Cerebellar nuclear complex (tissue), 1 donor: ENCODE results near the gene SRF.

Experiments used
- DNase-seq, 2 experiments: peaks; one replicate each; lab custom pipeline; 2025; lab: John Stamatoyannopoulos, UW

SRF gene

DNA sequence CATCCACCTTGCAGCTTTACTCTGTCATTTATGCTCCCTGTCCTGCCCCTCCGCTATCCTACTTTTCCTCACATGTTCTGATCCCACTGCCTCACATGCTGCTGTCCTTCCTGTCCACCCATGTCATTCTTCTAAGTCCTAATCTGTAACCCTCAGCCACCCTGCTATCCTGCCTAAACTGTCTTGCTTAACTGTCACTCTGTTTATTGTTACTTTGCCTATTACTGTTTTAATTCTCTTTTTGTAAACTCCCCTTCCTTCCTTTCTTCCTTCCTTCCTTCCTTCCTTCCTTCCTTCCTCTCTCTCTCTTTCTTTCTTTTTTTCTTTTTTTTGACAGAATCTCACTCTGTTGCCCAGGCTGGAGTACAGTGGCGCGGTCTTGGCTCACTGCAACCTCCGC, 12.4 kb downstream of the SRF start:
- no peak for DNase-seq

DNA sequence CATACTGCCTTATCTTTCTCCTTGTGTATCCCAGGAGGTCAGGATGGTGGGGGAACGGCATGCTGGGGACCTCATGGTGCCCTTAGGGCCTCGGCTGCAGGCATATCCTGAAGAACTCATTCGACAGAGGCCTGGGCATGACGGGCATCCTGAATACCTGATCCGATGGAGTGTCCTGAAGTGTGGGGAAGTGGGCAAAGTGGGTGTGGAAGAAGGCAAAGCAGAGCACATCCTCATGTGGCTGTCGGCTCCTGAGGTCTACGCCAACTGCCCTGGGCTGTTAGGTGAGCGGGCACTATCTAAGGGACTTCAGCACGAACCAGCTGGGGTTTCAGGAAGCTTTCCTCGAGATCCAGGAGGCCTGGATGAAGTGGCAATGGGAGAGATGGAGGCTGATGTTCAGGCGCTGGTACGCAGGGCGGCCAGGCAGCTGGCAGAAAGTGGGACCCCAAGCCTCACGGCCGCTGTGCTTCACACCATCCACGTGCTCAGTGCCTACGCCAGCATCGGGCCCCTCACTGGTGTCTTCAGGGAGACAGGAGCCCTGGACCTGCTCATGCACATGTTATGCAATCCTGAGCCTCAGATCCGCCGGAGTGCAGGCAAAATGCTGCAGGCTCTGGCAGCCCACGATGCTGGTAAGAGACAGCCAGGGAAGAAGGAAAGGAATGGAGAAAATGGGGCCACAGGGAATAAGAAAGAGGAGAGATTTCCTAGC, 13.4 kb downstream of the SRF start:
- DNase-seq = no peak

DNA sequence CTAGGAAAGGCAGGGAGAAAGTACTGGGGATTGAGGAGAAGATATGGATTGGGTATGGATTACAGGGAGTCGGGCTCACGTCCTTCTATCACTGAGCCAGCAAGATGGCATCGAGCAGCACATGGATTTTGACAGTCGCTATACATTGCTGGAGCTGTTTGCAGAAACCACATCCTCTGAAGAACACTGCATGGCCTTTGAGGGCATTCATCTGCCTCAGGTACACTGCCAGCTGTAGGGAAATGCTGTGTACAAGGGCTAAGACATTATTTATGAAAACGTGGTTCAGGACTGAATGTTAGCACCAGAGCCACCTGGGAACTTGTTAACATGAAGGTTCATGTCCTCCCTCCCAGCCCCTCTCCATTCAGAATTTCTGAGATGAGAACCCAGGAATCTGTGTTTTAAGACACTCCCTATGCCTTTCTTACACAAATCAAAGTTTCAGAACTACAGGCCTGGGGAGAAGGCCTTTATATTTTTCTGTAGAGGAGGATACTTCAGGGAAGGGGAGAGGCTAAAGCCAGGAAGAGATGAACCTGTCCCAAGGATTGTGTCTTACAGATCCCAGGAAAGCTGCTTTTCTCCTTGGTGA, 14.4 kb downstream of the SRF start:
- no peak for DNase-seq

- no peak for DNase-seq
Measured at GRCh38 chr6:43186019-43186418, 14.9 kb downstream of the SRF start.

DNA sequence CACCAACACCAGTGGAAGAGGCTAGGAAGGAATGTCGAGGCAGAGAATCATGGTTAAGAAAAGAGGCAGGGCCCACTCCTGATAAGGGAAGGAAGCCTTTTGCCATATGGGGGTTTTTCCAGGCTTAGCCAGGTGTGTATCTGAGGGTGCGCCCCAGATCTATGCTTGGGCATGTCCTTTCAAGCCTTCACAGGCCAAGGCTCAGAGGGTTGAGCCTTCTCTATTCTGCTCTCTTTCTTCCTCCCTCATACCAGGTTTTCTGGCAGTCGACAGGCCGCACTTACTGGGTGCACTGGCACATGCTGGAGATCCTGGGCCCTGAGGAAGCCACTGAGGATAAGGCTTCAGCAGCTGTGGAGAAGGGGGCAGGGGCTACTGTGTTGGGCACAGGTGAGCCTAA, 15.6 kb downstream of the SRF start:
- no peak for DNase-seq

DNA sequence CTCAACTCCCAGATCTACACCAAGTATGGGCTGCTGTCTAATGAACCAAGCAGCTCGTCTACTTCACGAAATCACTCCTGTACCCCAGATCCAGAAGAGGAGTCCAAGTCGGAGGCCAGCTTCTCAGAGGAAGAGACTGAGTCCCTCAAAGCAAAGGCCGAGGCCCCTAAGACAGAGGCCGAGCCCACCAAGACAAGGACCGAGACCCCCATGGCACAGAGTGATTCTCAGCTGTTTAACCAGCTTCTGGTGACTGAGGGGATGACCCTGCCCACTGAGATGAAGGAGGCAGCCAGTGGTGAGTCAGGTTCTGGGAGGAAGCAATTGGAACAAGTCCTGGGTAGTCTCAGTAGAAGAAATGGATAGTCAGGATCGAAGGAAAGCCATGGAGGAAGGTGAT, 16.8 kb downstream of the SRF start:
- DNase-seq = no peak

DNA sequence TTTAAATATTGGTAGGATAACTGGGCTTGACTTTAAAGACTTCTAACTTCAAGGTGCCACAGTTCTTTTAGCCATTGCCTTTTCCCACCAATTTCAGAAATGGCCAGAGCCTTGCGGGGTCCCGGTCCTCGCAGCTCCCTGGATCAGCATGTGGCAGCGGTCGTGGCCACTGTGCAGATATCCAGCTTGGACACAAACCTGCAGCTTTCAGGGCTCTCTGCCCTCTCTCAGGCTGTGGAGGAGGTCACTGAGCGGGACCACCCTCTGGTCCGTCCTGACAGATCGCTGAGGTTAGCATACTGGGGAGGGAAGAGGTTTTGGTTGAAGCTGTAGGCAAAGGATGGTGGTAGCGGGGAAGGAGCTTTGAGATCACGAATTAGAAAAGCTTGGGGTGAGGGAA, 17.4 kb downstream of the SRF start:
- DNase-seq = no peak

DNA sequence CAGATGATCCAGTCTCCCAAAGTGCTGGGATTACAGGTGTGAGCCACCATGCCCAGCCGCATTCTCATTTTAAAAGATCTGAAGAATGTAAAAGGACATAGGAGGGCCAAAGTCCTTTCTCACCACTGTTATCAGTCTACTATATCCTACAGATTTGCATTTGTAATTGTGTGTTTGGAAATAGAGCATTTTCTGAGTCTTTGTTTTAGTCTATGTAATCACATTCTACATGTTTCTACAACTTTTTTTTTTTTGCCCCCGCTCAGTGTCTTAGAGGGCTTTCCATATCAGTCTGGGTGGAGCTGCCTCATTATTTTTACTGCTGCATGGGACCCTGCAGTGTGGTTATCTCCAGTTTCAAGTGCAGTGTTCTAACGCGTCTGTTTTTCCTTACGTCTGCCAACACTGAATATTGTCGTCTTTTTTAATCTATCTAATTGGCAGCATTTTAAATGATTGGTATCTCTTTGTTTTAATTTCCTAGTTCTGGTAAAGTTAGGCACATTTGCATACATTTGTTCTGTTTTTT, 18.8 kb downstream of the SRF start:
- DNase-seq = no peak

DNA sequence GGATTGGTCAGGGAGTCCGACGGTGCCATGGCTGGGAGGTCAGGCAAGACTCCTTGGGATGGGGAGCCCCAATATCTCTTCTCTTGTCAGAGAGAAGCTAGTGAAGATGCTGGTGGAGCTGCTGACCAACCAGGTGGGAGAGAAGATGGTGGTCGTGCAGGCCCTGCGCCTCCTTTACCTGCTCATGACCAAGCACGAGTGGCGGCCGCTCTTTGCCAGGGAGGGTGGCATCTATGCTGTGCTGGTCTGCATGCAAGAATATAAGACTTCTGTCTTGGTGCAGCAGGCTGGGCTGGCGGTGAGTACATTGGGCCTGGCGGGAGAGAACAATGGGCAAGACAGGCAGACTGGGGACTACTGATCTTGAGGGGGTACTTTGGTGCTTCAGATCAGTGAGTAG, 21.8 kb downstream of the SRF start:
- no peak for DNase-seq

GRCh38 chr6:43193929-43194328, 22.9 kb downstream of the SRF start:
- DNase-seq = no peak

- no peak for DNase-seq
Measured at GRCh38 chr6:43196337-43196736, 25.3 kb downstream of the SRF start.

GRCh38 chr6:43199912-43200311, 28.8 kb downstream of the SRF start:
- no peak for DNase-seq

DNA sequence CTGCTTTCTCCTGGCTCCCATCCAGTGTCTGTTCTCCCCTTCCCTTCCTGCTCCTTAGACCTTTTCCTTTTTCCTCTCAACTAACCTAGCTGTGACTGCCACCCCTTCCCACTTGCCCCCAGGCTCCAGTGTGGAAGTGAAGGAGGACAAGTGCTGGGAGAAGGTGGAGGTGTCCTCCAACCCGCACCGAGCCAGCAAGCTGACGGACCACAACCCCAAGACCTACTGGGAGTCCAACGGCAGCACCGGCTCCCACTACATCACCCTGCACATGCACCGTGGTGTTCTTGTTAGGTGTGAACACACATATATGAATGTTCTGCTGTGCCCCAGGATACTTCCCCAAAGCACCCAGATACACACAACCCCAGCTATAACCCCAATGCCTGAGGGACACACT, 29.5 kb downstream of the SRF start:
- no peak for DNase-seq

GRCh38 chr6:43202451-43202850, 31.4 kb downstream of the SRF start:
- no peak for DNase-seq

DNA sequence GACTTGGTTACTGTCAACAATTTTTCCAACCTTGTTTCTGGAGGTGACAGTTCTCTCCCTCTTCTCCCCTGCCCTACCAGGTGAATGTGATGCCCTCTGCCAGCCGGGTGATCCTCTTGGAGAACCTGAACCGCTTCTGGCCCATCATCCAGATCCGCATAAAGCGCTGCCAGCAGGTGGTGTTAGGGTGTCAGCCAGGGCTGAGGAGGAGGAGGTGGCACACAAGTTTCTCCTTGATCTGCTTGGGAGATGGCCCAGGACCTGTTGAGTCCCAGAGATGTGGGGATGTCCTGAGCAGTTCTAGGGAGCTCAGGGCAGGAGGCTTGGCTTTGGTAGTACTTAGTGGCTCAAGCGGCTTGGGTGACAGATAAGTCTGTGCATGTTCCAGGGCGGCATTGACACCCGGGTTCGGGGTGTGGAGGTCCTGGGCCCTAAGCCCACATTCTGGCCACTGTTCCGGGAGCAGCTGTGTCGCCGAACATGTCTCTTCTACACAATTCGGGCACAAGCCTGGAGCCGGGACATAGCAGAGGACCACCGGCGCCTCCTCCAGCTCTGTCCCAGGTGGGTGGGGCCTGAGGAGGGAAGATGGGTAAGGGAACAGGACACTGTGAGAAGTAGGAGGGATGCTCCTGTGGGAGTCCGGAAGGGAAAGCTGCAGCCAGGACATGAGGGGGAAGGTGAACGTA, 32.1 kb downstream of the SRF start:
- DNase-seq = no peak

GRCh38 chr6:43203718-43204095, 32.6 kb downstream of the SRF start:
- no peak for DNase-seq

- no peak for DNase-seq
Measured at GRCh38 chr6:43204271-43205105, 33.4 kb downstream of the SRF start.

DNA sequence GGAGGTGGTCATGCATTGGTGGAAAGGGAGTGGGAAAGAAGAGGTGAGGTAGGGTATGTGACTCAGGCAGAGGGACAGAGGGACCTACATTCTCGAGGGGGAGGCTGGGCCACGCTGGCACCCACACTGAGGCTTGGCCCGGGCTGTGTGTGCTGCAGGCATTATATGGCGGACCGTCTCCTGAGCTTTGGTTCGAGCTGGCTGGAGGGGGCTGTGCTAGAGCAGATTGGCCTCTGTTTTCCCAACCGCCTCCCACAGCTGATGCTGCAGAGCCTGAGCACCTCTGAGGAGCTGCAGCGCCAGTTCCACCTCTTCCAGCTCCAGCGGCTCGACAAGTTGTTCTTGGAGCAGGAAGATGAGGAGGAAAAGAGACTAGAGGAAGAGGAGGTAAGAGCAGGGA, 34.8 kb downstream of the SRF start:
- DNase-seq = no peak

- no peak for DNase-seq
Measured at GRCh38 chr6:43207286-43207685, 36.2 kb downstream of the SRF start.

GRCh38 chr6:43211955-43212354, 40.9 kb downstream of the SRF start:
- no peak for DNase-seq

DNA sequence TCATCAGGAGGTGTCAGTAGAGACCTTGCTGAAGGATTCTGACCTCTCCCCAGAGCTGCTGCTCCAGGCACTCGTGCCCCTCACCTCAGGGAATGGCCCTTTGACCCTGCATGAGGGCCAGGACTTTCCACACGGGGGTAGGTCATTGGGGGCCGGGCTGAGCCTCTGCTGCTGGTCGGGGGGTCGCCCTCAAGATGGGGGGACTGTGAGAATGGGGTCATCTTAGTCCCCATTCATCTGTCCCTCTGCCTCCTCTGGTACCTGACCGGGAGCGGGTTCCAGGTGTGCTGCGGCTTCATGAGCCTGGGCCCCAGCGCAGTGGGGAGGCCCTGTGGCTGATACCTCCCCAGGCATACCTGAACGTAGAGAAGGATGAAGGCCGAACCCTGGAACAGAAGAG, 42.4 kb downstream of the SRF start:
- no peak for DNase-seq

GRCh38 chr6:43215066-43215465, 44.0 kb downstream of the SRF start:
- no peak for DNase-seq
